Measurements from ENCODE around the gene TMEM143.
A peak's percentile ranks its signal among the peaks of the same experiment; 100 is the strongest.
"Not testable (repeated sequence)": the region's sequence is repeated elsewhere in the genome, so short reads cannot be mapped to it uniquely, and the experiment has no call there.

Gene TMEM143

GRCh38 chr19:48325265-48325910, 38.4 kb downstream of the TMEM143 start, which contains the start of gene EMP3:
TSS of gene EMP3 (plus strand) at chr19:48325552. CDS start at chr19:48326845, 1,293 bp downstream.
- DNase-seq, result no peak

- peak; percentile 96 for DNase-seq
Observed at GRCh38 chr19:48321622-48322591, 41.8 kb downstream of the TMEM143 start.

GRCh38 chr19:48321372-48321621, 42.4 kb downstream of the TMEM143 start:
- peak; percentile 94 for DNase-seq

GRCh38 chr19:48319647-48320541, 43.8 kb downstream of the TMEM143 start:
- DNase-seq, result peak; percentile 79

DNA sequence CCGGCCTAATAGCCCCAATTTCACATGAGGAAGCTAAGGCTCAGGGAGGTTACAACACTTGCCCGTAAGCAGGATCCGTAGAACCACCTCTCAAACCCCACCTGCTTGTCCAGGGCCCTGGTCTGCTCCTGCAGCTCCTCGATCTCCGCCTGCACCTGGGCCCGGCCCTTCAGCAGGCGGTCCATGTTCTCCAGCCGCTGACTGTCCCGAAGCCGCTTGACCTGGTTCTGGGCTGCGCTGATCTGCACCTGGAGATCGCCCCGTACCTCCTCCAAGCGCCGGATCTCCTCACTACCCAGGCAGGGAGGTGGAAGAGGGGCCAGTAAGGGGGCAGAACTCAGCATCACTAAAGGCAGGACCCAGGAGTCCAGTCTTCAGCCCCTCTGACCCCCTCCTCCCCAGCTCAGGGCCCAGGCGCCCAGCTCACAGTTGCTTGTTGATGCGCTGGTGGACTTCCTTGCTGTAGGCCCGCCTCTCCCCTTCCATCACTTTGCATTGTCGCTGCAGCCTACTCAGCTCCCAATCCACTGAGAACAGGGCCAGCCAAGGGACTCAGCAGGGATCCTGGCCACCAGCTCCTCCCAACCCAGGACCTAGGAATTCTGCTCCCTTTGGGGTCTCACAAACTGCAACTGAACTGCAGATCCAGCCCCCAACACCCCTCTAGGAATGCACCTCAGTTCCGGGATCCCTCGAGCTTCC, 45.3 kb downstream of the TMEM143 start:
- DNase-seq, result no peak

DNA sequence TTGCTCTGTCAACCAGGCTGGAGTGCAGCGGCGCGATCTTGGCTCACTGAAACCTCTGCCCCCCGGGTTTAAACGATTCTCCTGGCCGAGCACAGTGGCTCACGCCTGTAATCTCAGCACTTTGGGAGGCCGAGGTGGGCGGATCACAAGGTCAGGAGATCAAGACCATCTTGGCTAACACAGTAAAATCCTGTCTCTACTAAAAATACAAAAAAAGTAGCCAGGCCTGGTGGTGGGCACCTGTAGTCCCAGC, 46.1 kb downstream of the TMEM143 start:
- not testable (repeated sequence) for DNase-seq

GRCh38 chr19:48315712-48316111, 48.0 kb downstream of the TMEM143 start:
- DNase-seq, result no peak

DNA sequence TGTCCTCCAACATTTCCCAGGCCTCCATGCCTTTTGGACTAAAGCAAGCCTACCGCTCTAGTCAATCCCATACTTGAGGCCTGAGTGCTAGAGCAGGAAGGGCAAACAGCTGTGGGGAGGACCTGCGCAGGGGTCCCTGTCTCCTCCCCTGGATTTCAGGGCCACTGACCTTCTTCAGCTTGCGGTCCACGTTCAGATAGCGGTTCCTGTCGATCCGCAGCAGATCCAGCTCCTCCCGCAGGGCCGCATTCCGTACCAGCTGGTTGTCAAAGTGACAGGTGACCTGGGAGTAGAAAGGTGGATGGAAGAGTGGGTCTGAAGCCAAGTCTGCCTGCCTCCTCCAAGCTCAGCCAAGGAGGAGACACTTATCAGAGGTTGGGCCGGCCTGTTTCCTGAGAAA, 52.4 kb downstream of the TMEM143 start:
- DNase-seq, result no peak

- DNase-seq, result no peak
Observed at GRCh38 chr19:48310227-48310626, 53.5 kb downstream of the TMEM143 start.

DNA sequence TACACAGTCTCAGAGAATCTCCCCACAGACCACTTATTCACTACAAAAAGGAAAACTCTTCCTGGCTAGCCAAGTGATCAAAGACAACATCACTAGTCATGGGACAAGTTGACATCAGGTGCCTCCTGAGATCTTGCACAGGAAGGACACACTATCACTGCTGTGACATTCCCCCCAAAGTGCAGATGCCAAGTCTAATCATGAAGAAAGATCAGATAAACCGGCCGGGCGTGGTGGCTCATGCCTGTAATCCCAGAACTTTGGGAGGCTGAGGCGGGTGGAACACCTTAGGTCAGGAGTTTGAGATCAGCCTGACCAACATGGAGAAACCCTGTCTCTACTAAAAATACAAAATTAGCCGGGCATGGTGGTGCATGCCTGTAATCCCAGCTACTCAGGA, 54.0 kb downstream of the TMEM143 start:
- DNase-seq, result not testable (repeated sequence)

GRCh38 chr19:48308631-48309586, 54.8 kb downstream of the TMEM143 start:
- no peak for DNase-seq

- no peak for DNase-seq
Observed at GRCh38 chr19:48303866-48304265, 59.9 kb downstream of the TMEM143 start.

GRCh38 chr19:48303367-48303766, 60.4 kb downstream of the TMEM143 start:
- no peak for DNase-seq

- no peak for DNase-seq
Observed at GRCh38 chr19:48302600-48302959, 61.2 kb downstream of the TMEM143 start.

DNA sequence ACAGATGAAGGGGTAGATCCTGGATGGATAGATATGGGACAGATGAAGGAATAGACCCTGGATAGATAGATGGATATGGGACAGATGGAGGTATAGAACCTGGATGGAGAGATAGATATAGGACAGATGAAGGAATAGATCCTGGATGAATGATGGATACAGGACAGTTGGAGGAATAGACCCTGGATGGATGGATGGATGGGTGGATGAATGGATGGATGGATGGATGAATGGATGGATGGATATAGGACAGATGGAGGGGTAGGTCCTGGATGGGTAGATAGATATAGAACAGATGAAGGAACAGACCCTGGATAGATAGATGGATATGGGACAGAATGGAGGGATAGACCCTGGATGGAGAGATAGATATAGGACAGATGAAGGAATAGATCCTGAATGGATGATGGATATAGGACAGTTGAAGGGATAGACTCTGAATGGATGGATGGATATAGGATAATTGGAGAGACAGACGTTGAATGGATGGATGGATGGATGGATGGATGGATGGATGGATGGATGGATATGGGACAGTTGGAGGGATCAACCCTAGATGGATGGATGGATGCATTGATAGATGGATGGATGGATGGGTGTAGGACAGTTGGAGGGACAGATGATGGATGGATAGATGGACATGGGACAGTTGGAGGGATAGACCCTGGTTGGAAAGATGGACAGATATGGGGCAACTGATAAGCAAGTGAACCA, 61.7 kb downstream of the TMEM143 start:
- no peak for DNase-seq

GRCh38 chr19:48297975-48298374, 65.8 kb downstream of the TMEM143 start:
- no peak for DNase-seq

- no peak for DNase-seq
Observed at GRCh38 chr19:48296963-48297734, 66.6 kb downstream of the TMEM143 start.

DNA sequence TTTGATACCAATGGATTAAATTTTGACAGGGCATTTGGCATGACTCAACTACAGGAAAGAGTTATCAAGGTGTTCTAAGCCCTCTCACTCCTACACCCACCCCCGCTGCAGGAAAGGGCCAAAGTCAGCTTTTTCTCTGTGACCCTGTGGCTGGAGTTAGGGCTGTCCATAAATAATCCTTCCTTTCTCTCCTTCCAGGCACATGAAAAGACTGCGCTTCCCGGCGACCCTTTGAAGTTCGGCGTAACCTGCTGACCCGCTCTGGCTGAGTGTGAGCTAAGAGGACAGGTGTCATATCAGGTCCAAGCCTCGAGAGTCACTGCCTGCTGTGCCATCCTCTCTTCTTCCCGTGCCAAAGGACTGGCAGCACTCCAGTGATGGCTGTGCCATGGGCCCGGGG, 68.3 kb downstream of the TMEM143 start:
- no peak for DNase-seq

- DNase-seq, result no peak
Observed at GRCh38 chr19:48292798-48293197, 70.9 kb downstream of the TMEM143 start.

DNA sequence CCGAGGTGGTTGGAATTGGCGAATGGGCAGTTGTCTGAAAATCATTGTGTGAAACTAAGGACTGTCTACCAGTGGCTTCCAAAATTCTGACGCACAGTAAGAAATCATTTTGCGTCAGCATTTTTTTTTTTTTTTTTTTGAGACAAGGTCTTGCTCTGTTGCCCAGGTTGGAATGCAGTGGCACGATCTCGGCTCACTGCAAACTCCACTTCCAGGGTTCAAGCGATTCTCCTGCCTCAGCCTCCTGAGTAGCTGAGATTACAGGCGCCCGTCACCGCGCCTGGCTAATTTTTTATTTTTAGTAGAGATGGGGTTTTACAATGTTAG, 72.3 kb downstream of the TMEM143 start:
- not testable (repeated sequence) for DNase-seq
